HG03575 (cell line): Measurements from ENCODE around the gene RXRA.

Source experiments
- ATAC-seq: cut with Tn5 transposase; IDR thresholded peaks from one replicate; pipeline ENCODE4 v1.9.1; 2021; ENCODE audit not compliant: unreplicated experiment, insufficient number of reproducible peaks, low FRiP score; ENCODE audit errors: extremely low read depth

RXRA gene

GRCh38 chr9:134444038-134444315 lies 117.7 kb downstream of the RXRA start:
- ATAC-seq, result no peak

DNA sequence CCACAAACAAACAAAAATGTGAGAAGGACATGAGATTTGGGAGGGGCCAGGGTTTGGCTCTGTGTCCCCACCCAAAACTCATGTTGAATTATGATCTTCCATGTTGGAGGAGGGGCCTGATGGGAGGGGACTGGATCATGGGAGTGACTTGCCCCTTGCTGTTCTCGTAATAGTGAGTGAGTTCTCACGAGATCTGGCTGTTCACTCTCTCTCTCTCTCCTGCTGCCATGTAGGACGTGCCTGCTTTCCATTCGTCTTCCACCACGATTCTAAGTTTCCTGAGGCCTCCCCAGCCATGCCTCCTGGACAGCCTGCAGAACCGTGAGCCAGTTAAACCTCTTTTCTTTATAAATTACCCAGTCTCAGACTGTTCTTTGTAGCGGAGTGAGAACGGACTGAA lies 118.7 kb downstream of the RXRA start:
- ATAC-seq, result no peak

- no peak for ATAC-seq
Measured at GRCh38 chr9:134449180-134449916, 123.1 kb downstream of the RXRA start.

GRCh38 chr9:134451700-134452458 lies 125.6 kb downstream of the RXRA start:
- ATAC-seq, result no peak

DNA sequence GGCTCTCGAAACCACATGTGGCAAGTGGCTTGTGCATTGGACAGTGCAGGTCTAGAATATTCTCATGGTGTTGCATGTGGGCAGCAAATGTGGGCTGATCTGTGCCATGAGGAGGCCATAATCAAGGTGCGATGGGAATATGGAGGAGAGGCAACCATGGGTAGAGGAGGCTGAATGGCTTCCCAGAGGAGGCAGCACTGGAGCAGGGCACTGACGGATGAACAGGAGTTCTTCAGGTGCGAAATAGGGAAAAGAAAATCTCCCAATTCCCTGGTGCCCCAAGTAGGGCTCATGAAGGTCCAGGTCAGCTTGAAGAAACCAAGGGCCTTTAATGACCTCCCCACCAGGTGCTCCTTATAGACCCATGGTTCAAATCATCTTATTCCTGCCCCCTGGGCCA lies 126.5 kb downstream of the RXRA start:
- no peak for ATAC-seq

GRCh38 chr9:134453776-134454475 lies 127.7 kb downstream of the RXRA start:
- ATAC-seq, result no peak

- no peak for ATAC-seq
Measured at GRCh38 chr9:134454476-134454857, 128.2 kb downstream of the RXRA start.

- no peak for ATAC-seq
Measured at GRCh38 chr9:134455021-134455471, 128.8 kb downstream of the RXRA start.

GRCh38 chr9:134455537-134455933 lies 129.3 kb downstream of the RXRA start:
- no peak for ATAC-seq

DNA sequence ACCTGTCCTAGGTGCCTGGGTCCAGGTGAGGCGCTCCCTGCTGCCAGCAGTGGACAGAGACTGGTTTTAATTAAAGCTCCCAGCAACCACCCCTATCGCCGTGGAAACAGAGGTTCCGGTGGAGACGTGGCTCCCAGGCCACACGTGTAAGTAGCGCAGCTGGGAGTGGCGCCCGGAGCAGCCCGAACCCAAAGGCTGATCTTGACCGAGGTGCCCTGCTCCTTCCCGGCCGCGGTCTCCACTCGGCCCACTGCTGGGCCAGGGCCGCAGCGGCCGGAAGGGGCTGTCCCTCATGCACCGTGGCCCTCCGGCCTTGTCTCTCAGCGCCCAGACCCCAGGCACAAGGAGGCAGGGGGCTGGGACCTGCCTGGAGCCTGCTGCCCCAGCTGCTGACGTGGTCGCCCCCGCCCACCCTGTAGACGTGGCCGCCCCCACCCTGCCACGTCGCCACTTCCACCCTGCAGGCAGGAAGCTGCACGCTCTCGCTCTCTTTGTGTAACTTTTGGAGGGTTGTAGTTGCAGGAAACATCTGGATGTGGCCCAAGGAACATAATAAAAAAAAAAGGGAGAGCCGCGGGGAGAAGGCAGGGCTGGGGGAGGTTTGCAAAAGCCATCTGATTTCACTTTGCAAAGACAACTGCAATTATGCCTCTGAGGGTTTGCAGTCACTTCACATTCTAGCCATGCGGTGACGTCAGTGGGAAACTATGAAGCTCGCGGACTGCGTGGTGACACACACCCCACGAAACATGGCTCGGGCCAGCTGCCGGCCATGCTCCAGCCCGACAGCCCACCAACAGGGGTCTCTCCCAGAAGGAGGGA lies 129.9 kb downstream of the RXRA start:
- no peak for ATAC-seq

DNA sequence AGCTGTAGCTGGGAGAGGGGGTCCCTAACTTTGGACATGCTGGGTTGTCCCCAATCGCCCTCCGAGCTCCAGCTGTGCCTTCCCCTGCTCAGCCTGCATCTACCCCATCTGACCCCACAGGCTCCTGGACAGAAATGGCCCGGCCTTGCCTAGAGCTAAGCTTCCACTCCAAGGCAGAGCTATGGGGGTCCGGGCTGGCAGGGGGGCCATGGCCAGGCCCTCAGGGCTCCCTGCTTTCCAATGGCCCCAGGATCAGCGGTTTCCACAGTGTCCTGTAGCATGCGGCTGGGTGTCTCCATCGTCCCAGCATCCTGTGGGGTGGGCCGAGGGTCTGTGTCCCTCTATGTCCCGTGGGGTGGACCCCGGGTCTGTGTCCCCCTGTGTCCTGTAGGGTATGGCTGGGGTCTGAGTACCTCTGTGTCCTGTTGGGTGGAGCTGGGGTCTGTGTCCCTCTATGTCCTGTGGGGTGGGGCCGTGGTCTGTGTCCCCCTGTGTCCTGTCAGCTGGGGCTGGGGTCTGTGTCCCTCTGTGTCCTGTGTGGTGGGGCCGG lies 130.6 kb downstream of the RXRA start:
- no peak for ATAC-seq

- no peak for ATAC-seq
Measured at GRCh38 chr9:134457321-134458206, 131.3 kb downstream of the RXRA start.

- no peak for ATAC-seq
Measured at GRCh38 chr9:134458207-134459108, 132.2 kb downstream of the RXRA start.

DNA sequence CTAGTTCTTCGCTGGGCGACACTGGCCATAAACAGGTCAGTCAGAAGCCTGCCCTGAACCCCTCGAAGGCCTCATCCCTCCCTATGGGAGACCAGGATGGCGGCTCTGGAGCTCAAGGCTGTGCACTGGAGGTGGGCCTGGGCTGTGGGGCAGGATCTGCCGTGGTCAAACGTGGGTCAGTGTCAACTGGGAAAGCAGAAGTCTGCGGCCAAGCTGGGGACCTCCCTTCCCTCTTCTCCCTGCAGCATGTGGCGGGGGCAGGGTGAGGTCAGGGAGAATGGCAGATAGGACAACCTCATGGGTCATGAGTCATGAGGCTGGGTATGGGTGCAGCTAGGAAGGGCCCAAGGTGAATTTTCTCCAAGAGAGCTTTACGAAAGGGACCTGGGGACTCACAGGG lies 132.9 kb downstream of the RXRA start:
- ATAC-seq, result no peak

DNA sequence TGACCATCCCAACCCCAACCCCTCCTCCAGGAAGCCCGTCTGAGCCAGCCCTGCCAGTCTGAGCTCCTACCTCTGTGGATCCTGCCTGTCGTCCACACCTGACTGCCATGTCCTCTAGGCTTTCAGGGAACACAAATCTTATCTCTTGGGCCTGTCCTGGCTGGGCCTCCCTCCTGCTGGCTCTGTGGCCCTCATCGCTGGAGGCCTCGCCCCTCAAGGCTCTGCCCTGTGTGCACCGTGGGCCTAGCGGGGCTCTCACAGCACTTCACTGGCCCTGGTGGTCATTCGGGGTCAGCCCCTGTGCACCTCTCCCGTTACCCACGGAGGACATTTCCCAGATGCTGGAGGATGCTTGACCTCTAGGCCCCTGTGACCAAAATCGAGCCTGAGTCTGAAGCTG lies 133.3 kb downstream of the RXRA start:
- no peak for ATAC-seq

DNA sequence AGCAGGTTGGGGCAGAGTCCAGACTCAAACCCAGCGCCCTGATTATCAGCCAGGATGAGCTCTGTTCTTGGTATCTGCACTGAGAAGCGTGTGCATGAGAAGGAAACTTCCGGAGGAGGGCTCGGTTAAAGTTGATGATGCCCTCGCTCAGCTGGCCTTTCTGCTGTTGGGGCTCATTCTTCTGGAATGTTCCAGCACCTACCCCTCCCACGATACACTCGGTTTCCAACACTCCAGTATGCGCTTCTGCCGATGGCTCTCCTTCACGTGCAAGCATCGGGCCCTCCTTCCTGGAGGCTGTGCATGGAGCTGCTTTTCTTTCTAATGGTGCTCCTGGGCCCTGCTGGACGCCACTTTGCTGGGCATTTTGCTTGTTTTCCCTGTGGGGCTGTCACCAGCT lies 134.0 kb downstream of the RXRA start:
- no peak for ATAC-seq

DNA sequence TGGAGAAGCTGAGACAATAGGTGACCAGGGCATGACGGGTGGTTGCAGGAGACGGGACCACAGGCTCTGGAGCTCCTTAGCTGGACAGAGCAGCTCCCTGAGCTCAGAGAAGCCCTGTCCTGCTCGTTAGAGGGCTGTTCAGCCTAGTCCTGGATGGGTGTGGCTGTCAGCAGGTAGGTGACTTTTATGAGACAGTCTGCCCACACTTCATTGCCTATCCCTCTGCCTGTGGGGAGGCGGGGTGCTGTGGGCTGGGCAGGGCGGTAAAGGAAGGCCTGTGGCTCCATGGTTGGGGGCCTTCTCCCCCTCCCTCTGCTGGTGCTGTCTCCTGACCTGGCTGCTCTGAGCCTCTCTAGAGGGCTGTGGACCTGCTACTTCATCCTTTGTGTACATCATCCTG lies 134.6 kb downstream of the RXRA start:
- no peak for ATAC-seq
